ENCODE results near the gene HNRNPA1. TPM values are rescaled to one million over a fixed set of nuclear protein-coding genes. Genes with fewer than 3 reads are reported as not detected.
"Not testable (repeated sequence)": the region's sequence is repeated elsewhere in the genome, so short reads cannot be mapped to it uniquely, and the experiment has no call there.

Gene HNRNPA1
- total RNA-seq, 1 donor from 2014 or later: 1,740 TPM

- H3K27me3 Mint-ChIP-seq (ENCODE audit: insufficient read depth): peaks cover 11% of the 10 kb centered on the region
Measured at GRCh38 chr12:54311051-54311450, 30.5 kb downstream of the HNRNPA1 start.

GRCh38 chr12:54312309-54312708, 31.8 kb downstream of the HNRNPA1 start:
- DNase-seq (ENCODE audit: low spot score); H3K4me3 Mint-ChIP-seq; H3K4me1 Mint-ChIP-seq (ENCODE audit: low read depth); H3K27ac Mint-ChIP-seq; intact Hi-C loops (cut with micrococcal nuclease); H3K36me3 Mint-ChIP-seq (ENCODE audit: low read depth); H3K9me3 Mint-ChIP-seq; H3K27me3 Mint-ChIP-seq (ENCODE audit: insufficient read depth): not testable (repeated sequence)

More at GRCh38 chr12:54311051-54311450, 30.5 kb downstream of the HNRNPA1 start:
- H3K36me3 Mint-ChIP-seq (ENCODE audit: low read depth): no peaks in the 10 kb centered on the region
- no peak overlapping the region for H3K4me3 Mint-ChIP-seq
- H3K4me1 Mint-ChIP-seq (ENCODE audit: low read depth): peaks cover 10% of the 10 kb centered on the region
- H3K9me3 Mint-ChIP-seq: no peaks in the 10 kb centered on the region
- intact Hi-C loops (cut with micrococcal nuclease): no loop called here
- H3K27ac Mint-ChIP-seq: no peak overlapping the region
- no peak for DNase-seq (ENCODE audit: low spot score)

GRCh38 chr12:54321363-54321762, 40.8 kb downstream of the HNRNPA1 start:
- Mint-ChIP-seq H3K27me3 (ENCODE audit: insufficient read depth) (peaks cover 7% of the 10 kb centered on the region), H3K27ac (no peak overlapping the region), H3K36me3 (ENCODE audit: low read depth) (peaks cover 3% of the 10 kb centered on the region), H3K4me1 (ENCODE audit: low read depth) (peaks cover 7% of the 10 kb centered on the region), H3K9me3 (no peaks in the 10 kb centered on the region), H3K4me3 (no peak overlapping the region)
- no peak for DNase-seq (ENCODE audit: low spot score)
- intact Hi-C loops (cut with micrococcal nuclease): no loop called here

GRCh38 chr12:54324617-54325441, 44.3 kb downstream of the HNRNPA1 start, which contains the start of gene COPZ1:
COPZ1 (plus strand) TSS chr12:54325131; CDS start chr12:54325164, 33 bp downstream.
- DNase-seq (ENCODE audit: low spot score): peak; percentile 91
- Mint-ChIP-seq H3K9me3 (no peaks in the 10 kb centered on the region), H3K36me3 (ENCODE audit: low read depth) (peaks cover 5% of the 10 kb centered on the region), H3K4me3 (peak within 1 kb of the TSS; percentile 99), H3K4me1 (ENCODE audit: low read depth) (peaks cover 33% of the 10 kb centered on the region), H3K27me3 (ENCODE audit: insufficient read depth) (peaks cover 5% of the 10 kb centered on the region), H3K27ac (peak within 1 kb of the TSS; percentile 86)
- intact Hi-C loops (cut with micrococcal nuclease): loop anchor here (1.0 to 2.0 kb wide), 8 partner anchors 8 to 172 kb away; partner anchors contain the start of genes CBX5, HNRNPA1 and NCKAP1L

- H3K27me3 Mint-ChIP-seq (ENCODE audit: insufficient read depth); DNase-seq (ENCODE audit: low spot score); H3K9me3 Mint-ChIP-seq; H3K36me3 Mint-ChIP-seq (ENCODE audit: low read depth): not testable (repeated sequence)
- intact Hi-C loops (cut with micrococcal nuclease): loop anchor here (1.0 to 2.0 kb wide), 5 partner anchors 8 to 109 kb away; partner anchors contain the start of genes CBX5 and HNRNPA1
- Mint-ChIP-seq H3K4me3 (peak overlapping the region; percentile 99), H3K4me1 (ENCODE audit: low read depth) (peaks cover 40% of the 10 kb centered on the region), H3K27ac (peak overlapping the region; percentile 86)
Measured at GRCh38 chr12:54325442-54326109, 45.0 kb downstream of the HNRNPA1 start.

- intact Hi-C loops (cut with micrococcal nuclease): no loop called here
- Mint-ChIP-seq H3K27ac (peak overlapping the region; percentile 61), H3K9me3 (no peaks in the 10 kb centered on the region), H3K27me3 (ENCODE audit: insufficient read depth) (no peaks in the 10 kb centered on the region), H3K4me1 (ENCODE audit: low read depth) (peaks cover 60% of the 10 kb centered on the region), H3K4me3 (peak overlapping the region; percentile 45), H3K36me3 (ENCODE audit: low read depth) (peaks cover 8% of the 10 kb centered on the region)
- DNase-seq (ENCODE audit: low spot score): no peak
Measured at GRCh38 chr12:54328595-54329337, 48.2 kb downstream of the HNRNPA1 start.

- Mint-ChIP-seq H3K4me1 (ENCODE audit: low read depth) (peaks cover 57% of the 10 kb centered on the region), H3K36me3 (ENCODE audit: low read depth) (peaks cover 9% of the 10 kb centered on the region), H3K27ac (no peak overlapping the region), H3K9me3 (no peaks in the 10 kb centered on the region), H3K27me3 (ENCODE audit: insufficient read depth) (no peaks in the 10 kb centered on the region), H3K4me3 (no peak overlapping the region)
- DNase-seq (ENCODE audit: low spot score): no peak
- intact Hi-C loops (cut with micrococcal nuclease): no loop called here
Measured at GRCh38 chr12:54329759-54330158, 49.2 kb downstream of the HNRNPA1 start.

GRCh38 chr12:54330442-54330841, 49.9 kb downstream of the HNRNPA1 start:
- Mint-ChIP-seq H3K4me3 (no peak overlapping the region), H3K27me3 (ENCODE audit: insufficient read depth) (no peaks in the 10 kb centered on the region), H3K27ac (peak overlapping the region; percentile 36), H3K36me3 (ENCODE audit: low read depth) (peaks cover 6% of the 10 kb centered on the region), H3K9me3 (no peaks in the 10 kb centered on the region), H3K4me1 (ENCODE audit: low read depth) (peaks cover 57% of the 10 kb centered on the region)
- no peak for DNase-seq (ENCODE audit: low spot score)
- intact Hi-C loops (cut with micrococcal nuclease): no loop called here

GRCh38 chr12:54331461-54331860, 50.9 kb downstream of the HNRNPA1 start:
- peaks cover 6% of the 10 kb centered on the region for H3K36me3 Mint-ChIP-seq (ENCODE audit: low read depth)
- intact Hi-C loops (cut with micrococcal nuclease): no loop called here
- H3K27me3 Mint-ChIP-seq (ENCODE audit: insufficient read depth): no peaks in the 10 kb centered on the region
- peaks cover 54% of the 10 kb centered on the region for H3K4me1 Mint-ChIP-seq (ENCODE audit: low read depth)
- DNase-seq (ENCODE audit: low spot score): no peak
- H3K9me3 Mint-ChIP-seq: no peaks in the 10 kb centered on the region
- peak overlapping the region; percentile 34 for H3K27ac Mint-ChIP-seq
- no peak overlapping the region for H3K4me3 Mint-ChIP-seq

GRCh38 chr12:54333420-54334034, 53.0 kb downstream of the HNRNPA1 start:
- Mint-ChIP-seq H3K4me3 (peak overlapping the region; percentile 32), H3K9me3 (no peaks in the 10 kb centered on the region), H3K27me3 (ENCODE audit: insufficient read depth) (no peaks in the 10 kb centered on the region), H3K36me3 (ENCODE audit: low read depth) (peaks cover 5% of the 10 kb centered on the region), H3K27ac (peak overlapping the region; percentile 15), H3K4me1 (ENCODE audit: low read depth) (peaks cover 54% of the 10 kb centered on the region)
- intact Hi-C loops (cut with micrococcal nuclease): loop anchor here (1.0 kb wide), 2 partner anchors 8 to 26 kb away; partner anchors contain the start of gene COPZ1
- DNase-seq (ENCODE audit: low spot score): no peak

Measured in activated T-helper 1 cell treated with anti-CD3 and anti-CD28 coated beads, Interleukin-12 subunit alpha, Interleukin-12 subunit beta, Interleukin-2, Interleukin-4 antibody, amounts not matched to agents 30 ng/mL and 10 ng/mL and 1 ng/mL, durations not matched to agents 14 hours and 24 hours and 36 hours (primary cell).